HG02588 (cell line): ENCODE measurements around the gene LRRC3B.

Source experiments
- ATAC-seq: cut with Tn5 transposase; IDR thresholded peaks from one replicate; pipeline ENCODE4 v1.9.1; 2021; ENCODE audit warnings: mild to moderate bottlenecking, moderate library complexity; ENCODE audit not compliant: unreplicated experiment

The LRRC3B gene

DNA sequence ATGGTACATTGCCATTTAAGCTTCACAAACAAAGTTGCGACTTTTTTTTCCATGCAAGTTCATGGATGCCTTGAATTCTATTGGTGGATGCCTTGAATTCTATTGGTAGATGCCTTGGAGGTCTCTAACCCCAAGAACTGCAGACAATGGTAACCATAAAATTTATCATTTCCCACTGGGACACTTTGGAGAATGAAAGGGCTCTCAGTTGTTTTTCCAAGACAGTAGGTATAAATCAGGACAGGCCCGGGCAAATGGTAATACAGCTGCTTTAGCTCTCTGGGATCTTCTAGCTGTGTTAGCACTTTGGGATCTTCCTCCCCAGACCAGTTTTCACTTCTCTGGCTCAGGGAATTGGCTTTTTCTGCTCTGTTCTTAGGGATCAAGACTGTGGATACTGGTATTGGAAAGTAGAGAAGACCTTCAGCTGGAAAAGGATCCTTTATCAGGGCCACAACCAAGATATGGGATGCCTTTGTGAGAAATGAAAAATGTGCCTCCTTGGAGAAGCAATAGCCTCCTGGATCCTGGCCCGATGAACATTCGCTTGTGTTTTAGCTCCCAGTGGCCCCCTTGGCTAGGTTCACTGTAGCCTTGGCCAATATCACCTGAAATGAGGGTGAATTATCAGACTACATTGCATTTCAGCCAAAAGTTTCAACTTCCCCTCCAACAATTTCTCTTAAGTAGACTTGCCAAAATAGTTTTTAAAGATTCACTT is 8.3 kb downstream of the LRRC3B start:
- ATAC-seq = no peak

DNA sequence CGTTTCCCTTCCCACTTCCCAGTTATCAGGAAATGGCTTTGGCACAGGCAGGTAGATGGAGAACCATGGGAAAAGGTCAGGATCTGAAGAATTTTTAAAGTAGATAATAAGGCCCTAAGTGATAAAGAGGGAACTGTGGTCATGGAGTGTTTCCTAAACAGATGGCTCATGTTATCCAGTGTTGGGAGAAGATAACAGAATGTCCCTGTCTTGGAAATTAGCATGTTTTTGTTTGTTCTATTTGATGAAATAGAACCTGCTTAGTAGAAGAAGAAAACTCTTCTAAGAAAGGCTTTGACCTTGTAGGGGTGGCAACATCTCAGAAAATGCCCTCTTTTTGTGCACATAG is 8.8 kb downstream of the LRRC3B start:
- no peak for ATAC-seq

DNA sequence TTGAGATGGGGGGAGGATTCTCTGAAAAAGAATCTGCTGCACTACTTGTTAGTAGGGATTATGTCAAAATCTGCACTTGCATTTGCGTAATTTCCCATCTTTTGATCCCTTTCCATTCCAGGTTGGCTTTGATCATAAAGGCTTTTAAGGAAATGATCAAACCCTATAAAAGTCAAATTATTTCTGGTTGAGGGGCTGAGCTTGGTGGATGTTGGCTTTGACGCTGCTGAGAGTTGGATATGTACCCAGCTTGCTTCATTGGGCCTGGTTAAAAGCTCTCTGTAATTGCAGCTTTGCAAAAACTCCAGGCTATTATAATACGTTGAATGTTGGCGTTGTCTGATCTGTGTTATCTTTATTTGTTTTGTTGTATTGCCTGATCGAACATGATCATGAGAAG is 12.0 kb downstream of the LRRC3B start:
- ATAC-seq = no peak

DNA sequence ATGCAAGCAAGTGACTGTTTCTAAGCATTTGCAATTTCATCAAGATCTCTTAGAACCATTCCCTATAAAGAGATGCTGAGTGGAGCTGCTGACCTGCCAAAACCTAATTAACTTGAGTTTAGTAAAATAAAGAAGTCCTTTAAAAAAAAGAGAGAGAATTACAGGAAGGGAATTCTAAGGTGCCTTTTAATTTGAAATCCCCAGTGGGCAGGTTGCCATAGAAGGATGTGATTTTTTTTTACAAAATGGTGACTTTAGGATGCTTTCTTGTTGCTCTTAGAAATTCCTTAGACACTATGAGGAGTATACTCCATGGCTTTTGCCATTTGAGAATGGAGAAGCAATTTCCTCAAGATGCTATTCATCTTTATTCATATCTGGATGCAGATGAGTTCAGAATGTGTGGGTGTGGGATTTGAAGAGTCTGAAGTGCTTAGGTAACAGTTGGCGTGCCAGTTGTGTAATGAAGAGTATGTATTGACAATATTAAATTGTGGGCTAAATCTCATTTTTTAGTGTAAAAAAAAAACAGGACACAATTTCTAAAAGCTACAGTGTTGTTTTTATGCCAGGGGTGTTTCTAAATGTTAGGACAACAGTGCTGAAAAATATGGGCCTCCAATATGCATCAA is 13.6 kb downstream of the LRRC3B start:
- ATAC-seq = no peak

DNA sequence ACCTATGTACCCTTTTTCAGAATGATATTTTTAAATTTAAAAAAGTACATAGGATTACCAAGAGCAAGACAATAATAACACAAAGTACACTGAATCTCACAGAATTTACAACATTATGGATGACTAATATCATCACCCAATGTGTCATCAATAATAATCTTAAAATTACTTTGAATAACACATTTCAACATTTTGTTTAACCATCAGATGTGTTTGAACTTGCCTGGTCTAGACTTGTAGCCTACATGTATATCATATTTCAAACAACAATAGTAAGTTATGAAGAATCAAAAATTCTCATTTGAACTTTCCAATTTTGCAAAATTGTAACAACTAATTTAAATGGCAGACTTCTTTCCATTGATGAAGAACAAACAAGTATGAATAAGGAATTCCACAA is 15.1 kb downstream of the LRRC3B start:
- no peak for ATAC-seq

DNA sequence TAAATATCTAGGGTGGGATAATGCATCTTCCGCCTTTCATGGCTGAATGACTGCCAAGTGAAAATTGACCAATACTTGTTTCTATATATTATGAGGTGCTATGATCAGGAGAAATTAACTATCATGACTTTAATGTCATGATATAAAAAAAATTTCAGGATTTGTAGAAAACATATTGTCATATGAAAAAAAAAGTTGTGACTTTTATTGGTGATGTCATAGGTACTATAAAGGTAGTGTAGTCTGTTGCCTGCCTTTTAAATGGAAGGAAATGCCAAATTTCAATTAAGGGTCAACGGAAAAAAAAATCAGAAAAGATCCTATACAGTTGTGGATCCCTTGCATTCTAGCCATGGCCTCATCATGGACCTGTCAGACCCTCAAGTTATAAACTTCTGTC is 15.5 kb downstream of the LRRC3B start:
- no peak for ATAC-seq

DNA sequence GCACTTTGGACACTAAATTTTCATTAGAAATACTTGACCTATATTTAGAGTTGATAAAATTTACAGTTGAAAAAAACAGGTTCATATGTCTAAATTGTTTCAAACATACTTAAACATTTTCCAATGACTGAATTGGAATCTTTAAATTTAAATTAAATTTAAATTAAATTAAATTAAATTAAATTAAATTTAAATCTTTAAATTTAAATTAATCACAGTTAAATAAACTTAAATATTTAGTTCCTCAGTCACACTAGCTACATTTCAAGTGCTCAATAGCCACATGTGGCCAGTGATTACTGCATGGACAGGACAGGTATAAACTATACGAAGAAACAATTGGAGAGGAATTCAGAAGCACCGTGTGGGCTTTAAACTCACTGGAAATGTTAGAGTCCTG is 16.8 kb downstream of the LRRC3B start:
- no peak for ATAC-seq

DNA sequence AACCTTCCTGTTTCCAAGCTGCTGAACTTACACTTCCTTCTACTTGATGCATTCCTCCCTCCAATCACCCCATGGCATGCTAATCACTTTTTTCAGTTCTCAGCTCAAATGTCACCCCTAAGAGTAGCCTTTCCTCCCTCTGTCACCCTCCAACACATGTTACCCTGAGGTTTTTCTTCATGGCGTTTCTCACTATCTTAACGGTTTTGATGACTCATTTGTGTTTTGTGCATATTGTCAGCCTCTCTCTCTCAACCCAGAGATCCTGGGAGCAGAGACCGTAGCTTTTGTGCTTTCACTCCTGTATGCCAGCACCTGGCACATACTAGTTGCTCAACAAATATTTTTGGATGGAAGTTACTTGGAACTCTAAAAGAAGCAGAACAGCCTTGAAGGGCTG is 24.5 kb downstream of the LRRC3B start:
- no peak for ATAC-seq

DNA sequence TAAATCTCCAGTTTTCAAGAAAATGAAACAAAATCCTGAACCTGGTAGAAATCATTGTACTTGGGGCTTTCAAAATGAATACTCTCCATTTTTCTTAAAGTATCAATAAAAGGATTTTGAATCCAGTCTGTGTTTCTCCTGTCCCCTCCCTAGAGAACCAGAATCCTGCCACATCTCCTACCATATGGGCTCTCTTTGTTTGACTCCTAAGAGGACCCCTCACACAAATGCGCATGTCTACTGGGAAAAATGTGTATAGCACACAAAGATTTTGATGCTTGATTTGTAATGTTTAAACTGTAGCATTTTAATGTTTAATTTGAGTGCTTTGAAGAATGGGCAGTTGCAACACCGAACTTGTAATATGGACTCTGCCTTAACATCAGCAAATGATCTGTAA is 25.9 kb downstream of the LRRC3B start:
- no peak for ATAC-seq

DNA sequence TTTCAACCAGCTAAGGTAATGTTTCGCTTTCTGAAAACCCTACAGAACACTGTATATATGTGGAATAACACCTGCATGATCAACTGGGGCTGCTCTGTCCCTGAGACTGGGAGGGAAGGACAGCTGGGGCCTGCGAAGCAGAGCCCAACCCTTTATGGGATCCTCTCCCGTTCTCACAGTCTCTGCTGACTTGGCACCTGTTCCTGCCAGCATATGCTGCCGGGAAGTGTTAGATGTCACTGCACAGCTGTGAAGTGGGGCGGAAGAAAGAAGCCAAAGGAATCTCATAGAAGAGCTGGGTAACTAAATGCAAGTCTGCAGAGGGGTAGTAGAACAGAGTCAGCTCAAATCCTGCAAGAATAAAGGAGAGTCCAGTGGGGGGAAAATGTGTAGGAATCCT is 29.6 kb downstream of the LRRC3B start:
- no peak for ATAC-seq

DNA sequence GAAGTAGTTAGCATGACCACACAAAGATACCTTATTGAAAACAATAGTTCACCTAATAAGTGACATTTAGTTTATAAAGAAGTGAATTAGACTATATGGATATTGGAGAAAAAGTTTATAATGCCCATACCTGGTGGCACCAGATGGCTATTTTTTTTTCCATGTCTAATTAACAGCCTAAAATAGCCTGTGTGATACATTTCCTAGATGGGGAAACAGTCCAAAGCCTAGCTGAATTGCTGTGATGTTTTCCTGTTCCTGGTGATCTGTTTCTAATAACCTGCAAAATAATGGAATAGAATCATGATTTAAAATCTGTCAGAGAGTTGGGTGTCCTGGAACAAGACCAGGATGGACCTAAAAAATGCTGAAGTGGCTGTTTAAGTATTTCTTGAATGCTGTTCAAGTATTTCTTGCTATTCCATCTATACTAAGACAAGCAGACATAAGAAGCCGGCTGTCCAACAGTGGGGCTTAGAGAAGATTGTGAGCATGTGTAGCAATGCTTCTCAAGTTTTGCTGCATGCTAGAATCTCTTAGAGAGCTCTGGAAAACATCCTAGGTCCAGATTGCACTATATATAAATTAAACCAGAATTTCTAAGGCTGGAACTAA is 31.3 kb downstream of the LRRC3B start:
- ATAC-seq = no peak

DNA sequence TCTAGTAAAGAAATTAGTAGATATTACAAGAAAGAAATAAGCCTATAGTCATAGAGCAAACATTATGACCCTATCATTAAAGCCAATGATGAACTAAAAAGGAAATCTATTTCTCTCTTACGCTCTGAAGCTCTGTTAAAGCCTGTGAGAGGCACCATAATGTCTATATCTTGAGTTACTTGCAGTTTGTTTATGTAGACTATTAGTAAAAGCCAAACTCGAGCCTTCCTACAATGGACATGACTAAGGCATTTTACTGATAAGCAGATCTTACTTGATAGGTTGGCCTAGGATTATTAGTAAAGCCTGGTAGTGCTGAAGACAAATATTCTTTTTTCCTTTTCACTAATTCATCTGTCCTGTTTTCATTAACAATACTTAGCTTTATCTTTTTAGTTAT is 32.7 kb downstream of the LRRC3B start:
- no peak for ATAC-seq

DNA sequence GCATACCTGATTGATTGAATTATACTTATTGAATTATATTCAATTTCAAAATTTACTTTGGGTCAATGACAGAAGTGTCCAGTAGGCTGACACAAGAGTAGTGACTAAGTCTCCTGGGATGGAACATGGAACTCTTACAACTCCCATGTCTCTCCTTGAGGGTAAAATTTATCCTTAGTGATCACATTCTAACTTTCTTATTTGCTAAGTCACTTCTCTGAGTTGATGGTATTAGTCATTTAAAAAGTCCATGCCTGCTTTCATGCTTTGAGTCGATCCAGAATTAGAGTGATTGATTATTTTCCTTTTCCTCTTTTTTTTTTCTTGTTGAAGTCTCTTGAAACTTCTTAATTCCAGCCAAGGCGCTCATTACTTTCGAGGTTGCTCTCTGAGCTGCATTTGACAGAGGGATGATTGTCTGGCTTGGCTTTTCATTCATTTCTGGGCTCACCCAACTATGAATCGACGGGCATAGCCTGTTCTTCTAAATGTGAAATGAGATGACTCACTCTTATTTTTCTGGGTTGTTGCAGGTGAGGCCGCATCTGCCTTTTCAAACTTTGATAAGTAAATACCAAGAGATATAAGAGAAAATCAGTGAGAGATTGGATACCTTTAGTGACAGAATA is 34.9 kb downstream of the LRRC3B start:
- ATAC-seq = no peak

DNA sequence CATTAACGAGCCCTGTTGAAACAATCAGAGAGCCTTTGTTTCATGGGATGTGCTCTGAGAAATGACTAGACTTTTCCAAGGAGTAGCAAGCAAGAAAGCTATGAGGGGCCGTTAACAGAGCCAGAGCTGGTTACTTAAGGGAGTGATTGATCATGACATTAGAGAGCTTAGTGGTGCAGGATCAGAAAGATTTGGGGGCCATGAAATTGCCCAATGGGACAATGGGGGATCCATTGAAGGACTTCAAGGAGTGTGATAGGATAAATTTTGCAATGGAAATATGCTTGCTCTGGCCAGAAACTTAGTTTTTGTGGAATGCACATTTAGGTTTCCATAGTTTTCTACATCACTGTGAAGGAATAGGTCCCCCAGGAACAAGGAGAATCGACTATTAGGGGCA is 45.6 kb downstream of the LRRC3B start:
- no peak for ATAC-seq

DNA sequence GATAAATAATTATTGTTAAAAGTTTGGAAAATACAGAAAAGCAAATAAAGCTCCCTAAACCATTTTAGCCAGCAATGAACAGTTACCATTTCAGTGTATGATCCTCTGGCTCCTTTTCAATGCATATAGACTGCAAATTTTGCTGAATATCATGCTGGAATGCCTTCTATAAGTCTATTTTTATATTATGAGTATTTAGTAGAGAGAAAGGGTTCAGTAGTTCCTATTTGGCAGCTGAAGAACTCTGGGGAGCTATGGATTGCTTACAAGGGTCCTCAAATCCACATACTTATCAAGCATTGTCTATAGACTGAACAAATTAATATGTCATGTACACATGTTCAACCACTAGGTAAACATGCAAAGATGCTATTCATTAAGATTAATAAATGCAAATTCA is 46.1 kb downstream of the LRRC3B start:
- ATAC-seq = no peak

DNA sequence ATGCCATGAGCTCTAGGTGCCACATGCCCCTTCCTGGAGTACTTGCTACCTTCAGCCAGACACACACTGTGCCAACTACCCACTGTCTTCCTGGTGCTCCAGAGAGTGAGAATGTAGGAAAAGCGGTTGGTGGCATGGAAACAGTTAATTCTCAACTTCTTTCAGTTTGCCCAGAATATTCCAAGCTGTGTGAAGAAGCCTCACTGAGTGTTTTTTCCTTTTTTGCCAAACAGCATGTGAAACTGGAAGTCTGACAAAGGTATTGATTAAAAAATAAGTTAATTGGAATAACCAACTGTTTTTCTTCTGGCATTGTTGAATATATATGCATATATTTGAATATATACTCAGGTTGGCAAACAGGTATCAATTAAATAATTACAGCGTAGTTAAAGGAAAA is 52.8 kb downstream of the LRRC3B start:
- no peak for ATAC-seq

DNA sequence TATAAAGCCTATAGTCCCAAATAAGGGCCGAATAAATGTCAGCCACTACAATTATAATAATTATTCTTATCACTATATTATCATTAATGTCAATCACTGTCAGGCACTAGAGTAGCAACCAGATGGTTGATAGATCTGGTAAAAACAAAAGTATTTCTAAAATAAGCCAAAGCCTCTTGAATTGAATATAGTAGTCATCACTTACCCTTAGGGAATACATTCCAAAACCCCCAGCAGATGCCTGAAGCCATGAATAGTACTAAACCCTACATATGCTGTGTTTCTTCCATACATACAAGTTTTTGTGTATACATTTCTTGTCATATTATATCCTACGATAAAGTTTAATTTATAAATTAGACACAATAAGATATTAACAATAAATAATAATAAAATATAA is 59.1 kb downstream of the LRRC3B start:
- no peak for ATAC-seq

DNA sequence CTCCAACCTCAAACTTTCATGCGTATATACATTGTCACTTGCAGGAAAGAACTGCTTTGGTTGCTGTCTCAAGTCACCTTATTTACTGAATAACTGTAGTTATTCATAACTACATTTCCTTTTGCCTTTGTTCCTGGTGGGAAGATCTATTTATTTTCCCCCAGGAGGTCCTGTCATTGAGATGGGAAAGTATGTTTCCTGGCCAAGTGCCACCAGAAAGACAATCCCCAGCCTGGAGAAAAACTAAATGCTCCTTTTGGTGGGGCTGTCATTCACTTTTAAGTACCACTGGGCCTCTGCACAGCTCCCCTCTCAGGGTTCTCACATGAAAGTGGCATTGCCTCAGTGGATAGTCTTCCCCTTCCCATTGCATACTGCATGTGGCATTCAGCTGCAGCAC is 59.8 kb downstream of the LRRC3B start:
- no peak for ATAC-seq

DNA sequence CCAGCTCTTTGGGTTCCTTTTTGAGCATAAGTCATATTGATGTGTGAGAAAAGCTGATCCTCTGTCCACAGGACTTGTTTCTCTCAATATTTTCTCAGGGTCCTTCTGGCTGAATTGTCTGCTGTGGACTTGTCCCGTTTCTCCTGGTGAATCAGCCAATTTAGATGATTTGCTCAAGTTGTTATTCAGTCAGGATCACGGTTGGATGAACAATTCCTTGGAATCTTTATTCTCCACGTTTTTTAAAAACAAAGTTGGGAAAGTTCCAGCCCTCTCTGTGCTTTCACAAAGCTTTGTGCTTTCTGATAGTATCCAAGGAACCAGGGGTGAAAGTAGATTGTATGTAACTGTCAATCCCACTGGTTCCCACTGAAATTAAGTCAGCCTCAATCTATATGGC is 61.3 kb downstream of the LRRC3B start:
- no peak for ATAC-seq

DNA sequence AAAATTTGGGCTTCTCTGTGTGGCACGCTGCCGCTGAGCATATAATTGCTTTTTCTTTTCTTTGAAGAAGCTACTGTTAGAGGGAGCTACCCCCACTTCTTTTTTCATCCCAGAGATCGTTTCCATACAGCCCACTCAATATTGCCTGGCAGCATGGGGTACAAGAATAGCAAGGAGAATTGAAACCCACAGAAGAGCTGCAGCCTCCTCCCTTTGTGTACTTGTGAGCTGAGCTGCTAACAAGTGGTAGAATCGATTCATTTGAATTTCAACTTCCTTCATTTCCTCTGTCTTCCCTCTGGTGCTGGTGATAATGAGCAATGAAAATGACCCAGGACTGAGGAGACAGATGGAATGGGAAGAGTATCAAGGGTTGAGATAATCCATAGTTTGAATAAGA is 64.9 kb downstream of the LRRC3B start:
- ATAC-seq = no peak

DNA sequence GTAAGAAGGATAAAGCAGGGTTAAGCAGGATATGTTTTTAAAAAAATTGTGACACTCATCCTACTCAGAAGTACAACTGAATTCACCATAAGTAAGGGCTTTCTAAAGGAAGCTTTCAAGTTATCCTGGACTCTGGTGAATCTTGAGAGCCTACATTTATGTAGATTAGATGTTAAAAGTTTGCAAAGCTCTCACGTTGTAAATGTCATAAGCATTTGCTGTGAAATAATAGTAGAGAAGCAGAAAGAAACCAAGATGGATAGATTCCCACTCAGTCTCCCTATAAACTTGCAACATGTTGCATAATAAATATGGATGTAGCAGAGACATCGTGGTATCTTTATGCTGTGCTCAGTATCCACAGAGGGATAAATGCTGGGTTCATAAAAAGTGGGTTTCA is 77.0 kb downstream of the LRRC3B start:
- ATAC-seq = no peak

DNA sequence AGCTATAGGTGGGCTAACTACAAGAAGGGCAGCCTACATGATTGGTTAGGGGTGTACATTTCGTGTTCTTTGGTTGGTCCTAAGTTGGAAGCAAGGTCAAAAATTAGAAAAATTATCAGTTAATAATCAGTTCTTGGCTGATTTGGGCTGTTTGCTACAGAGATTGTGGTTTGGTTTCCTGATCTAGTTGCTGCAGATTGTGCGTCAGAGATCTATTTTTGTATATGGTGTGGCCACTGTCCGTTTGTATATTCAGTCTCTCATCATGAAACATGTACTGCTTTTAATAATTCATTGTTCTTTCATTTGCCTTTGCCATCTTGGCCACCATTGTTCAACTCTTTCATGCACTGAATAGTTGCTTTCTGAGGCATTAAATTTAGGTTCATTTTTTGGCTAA is 80.9 kb downstream of the LRRC3B start:
- ATAC-seq = no peak
